Hepatocyte (in vitro differentiated cells): Measurements from ENCODE around the gene BSDC1. TPM values are rescaled to one million over a fixed set of nuclear protein-coding genes. Genes with fewer than 3 reads are reported as not detected.

Experiments used
- DNase-seq: peaks from one replicate; pipeline ENCODE4 v3.0.0-alpha.2; 2016; ENCODE audit warnings: low spot score
- H2AFZ ChIP-seq: fragments of 200-600 bp; sonication (generic); 2 replicates; pipeline ENCODE4 v1.6.0; 2016; ENCODE audit warnings: antibody characterized with exemption, mild to moderate bottlenecking
- H3K27ac ChIP-seq: fragments of 200-600 bp; sonication (generic); 2 replicates; pipeline ENCODE4 v1.5.1; 2016; ENCODE audit warnings: mild to moderate bottlenecking
- H3K27me3 ChIP-seq: fragments of 200-600 bp; sonication (generic); 2 replicates; pipeline ENCODE4 v1.6.1; 2016
- H3K36me3 ChIP-seq: fragments of 200-600 bp; sonication (generic); replicated peaks from 2 replicates; pipeline ENCODE4 v1.5.1; 2016; ENCODE audit warnings: low read depth; ENCODE audit not compliant: insufficient read depth
- H3K4me1 ChIP-seq: fragments of 200-600 bp; sonication (generic); 2 replicates; pipeline ENCODE4 v1.5.1; 2016; ENCODE audit warnings: mild to moderate bottlenecking, moderate library complexity; ENCODE audit not compliant: insufficient read depth
- H3K4me2 ChIP-seq: fragments of 200-600 bp; sonication (generic); 2 replicates; pipeline ENCODE4 v1.6.0; 2016
- H3K4me3 ChIP-seq: fragments of 200-600 bp; sonication (generic); 2 replicates; pipeline ENCODE4 v1.5.1; 2016; ENCODE audit warnings: mild to moderate bottlenecking
- H3K79me2 ChIP-seq: fragments of 200-600 bp; sonication (generic); 2 replicates; pipeline ENCODE4 v1.6.0; 2017; ENCODE audit warnings: mild to moderate bottlenecking
- H3K9me2 ChIP-seq: fragments of 200-600 bp; sonication (generic); replicated peaks from 2 replicates; pipeline ENCODE4 v1.6.0; 2017; ENCODE audit warnings: mild to moderate bottlenecking; ENCODE audit not compliant: insufficient read depth
- H3K9me3 ChIP-seq: fragments of 200-600 bp; sonication (generic); 2 replicates; pipeline ENCODE4 v1.5.1; 2016; ENCODE audit warnings: low read depth, mild to moderate bottlenecking
- H4K20me1 ChIP-seq: fragments of 200-600 bp; sonication (generic); 2 replicates; pipeline ENCODE4 v1.6.0; 2016; ENCODE audit warnings: mild to moderate bottlenecking; ENCODE audit not compliant: insufficient read depth, poor library complexity, severe bottlenecking
- CTCF ChIP-seq: fragments of 200-600 bp; sonication (generic); IDR thresholded peaks from 2 replicates; pipeline ENCODE4 v1.5.1; 2016; ENCODE audit warnings: antibody characterized with exemption, mild to moderate bottlenecking; ENCODE audit not compliant: poor library complexity
- EZH2 ChIP-seq: fragments of 200-600 bp; sonication (generic); IDR thresholded peaks from 2 replicates; pipeline ENCODE4 v1.6.1; 2016; ENCODE audit warnings: antibody characterized with exemption, mild to moderate bottlenecking, borderline replicate concordance
- EZH2phosphoT487 ChIP-seq: fragments of 200-600 bp; sonication (generic); IDR thresholded peaks from one replicate; pipeline ENCODE4 v1.6.1; 2018; ENCODE audit warnings: antibody characterized with exemption, mild to moderate bottlenecking, low read depth, moderate library complexity; ENCODE audit not compliant: unreplicated experiment, severe bottlenecking
- WGBS: methylation state at CpG from one replicate; pipeline ENCODE4 v1.1.6; 2016; ENCODE audit warnings: low lambda C conversion rate; ENCODE audit errors: missing lambda C conversion rate; 5-methylcytosine and 5-hydroxymethylcytosine counted together
- polyA plus RNA-seq: library from polyadenylated mRNA; unstranded; fragments of >200 nt; fragmentation: Nextera tagmentation; extraction: Ambion mirVana; gene quantifications from 2 replicates; pipeline ENCODE4 v1.2.1, GENCODE V29; 2016
- total RNA-seq: library from RNA; depleted of rRNA; stranded (reverse); fragments of >200 nt; gene quantifications from 2 replicates; pipeline ENCODE4 v1.2.3, GENCODE V29; 2014

The BSDC1 gene
- total and polyA plus RNA-seq, 2 experiments from 2014 or later, result 56.2 to 80.5 TPM

GRCh38 chr1:32365445-32365844 is 28.8 kb downstream of the BSDC1 start:
- Histone ChIP-seq H3K36me3 (no peaks in the 10 kb centered on the region), H3K27ac (no peak overlapping the region), H3K9me2 (no peaks in the 10 kb centered on the region), H2AFZ (no peak overlapping the region), H3K27me3 (no peaks in the 10 kb centered on the region), H3K79me2 (no peaks in the 10 kb centered on the region), H4K20me1 (no peaks in the 10 kb centered on the region), H3K4me2 (no peak overlapping the region), H3K4me3 (no peak overlapping the region), H3K4me1 (peaks cover 6% of the 10 kb centered on the region), H3K9me3 (no peaks in the 10 kb centered on the region)
- DNase-seq, result no peak
- TF ChIP-seq CTCF (no peak), EZH2 (no peak), EZH2phosphoT487 (no peak)
- 92% methylated on average over 6 of the region's 6 CpGs for WGBS

GRCh38 chr1:32364836-32365235 is 29.4 kb downstream of the BSDC1 start:
- no peaks in the 10 kb centered on the region for H3K79me2 ChIP-seq
- 97% methylated on average over 5 of the region's 5 CpGs for WGBS
- H3K9me2 ChIP-seq, result no peaks in the 10 kb centered on the region
- H3K36me3 ChIP-seq, result no peaks in the 10 kb centered on the region
- no peaks in the 10 kb centered on the region for H3K27me3 ChIP-seq
- H3K9me3 ChIP-seq, result no peaks in the 10 kb centered on the region
- TF ChIP-seq EZH2 (no peak), EZH2phosphoT487 (no peak), CTCF (no peak)
- no peak overlapping the region for H2AFZ ChIP-seq
- no peak overlapping the region for H3K4me2 ChIP-seq
- no peaks in the 10 kb centered on the region for H4K20me1 ChIP-seq
- no peak for DNase-seq
- H3K27ac ChIP-seq, result no peak overlapping the region
- H3K4me3 ChIP-seq, result no peak overlapping the region
- H3K4me1 ChIP-seq, result peaks cover 6% of the 10 kb centered on the region

DNA sequence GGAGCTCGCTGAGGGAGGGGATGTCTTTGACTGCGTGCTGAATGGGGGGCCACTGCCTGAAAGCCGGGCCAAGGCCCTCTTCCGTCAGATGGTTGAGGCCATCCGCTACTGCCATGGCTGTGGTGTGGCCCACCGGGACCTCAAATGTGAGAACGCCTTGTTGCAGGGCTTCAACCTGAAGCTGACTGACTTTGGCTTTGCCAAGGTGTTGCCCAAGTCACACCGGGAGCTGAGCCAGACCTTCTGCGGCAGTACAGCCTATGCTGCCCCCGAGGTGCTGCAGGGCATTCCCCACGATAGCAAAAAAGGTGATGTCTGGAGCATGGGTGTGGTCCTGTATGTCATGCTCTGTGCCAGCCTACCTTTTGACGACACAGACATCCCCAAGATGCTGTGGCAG is 30.5 kb downstream of the BSDC1 start:
- Histone ChIP-seq H3K9me3 (no peaks in the 10 kb centered on the region), H3K27ac (no peak overlapping the region), H3K79me2 (no peaks in the 10 kb centered on the region), H3K4me3 (no peak overlapping the region), H4K20me1 (no peaks in the 10 kb centered on the region), H3K27me3 (no peaks in the 10 kb centered on the region), H3K4me2 (no peak overlapping the region), H3K36me3 (no peaks in the 10 kb centered on the region), H3K4me1 (peaks cover 6% of the 10 kb centered on the region), H3K9me2 (no peaks in the 10 kb centered on the region), H2AFZ (no peak overlapping the region)
- TF ChIP-seq CTCF (no peak), EZH2phosphoT487 (no peak), EZH2 (no peak)
- no peak for DNase-seq
- WGBS, result 97% methylated on average over 12 of the region's 12 CpGs
